A549 (cell line): ENCODE results near the gene ACSS3. TPM values are rescaled to one million over a fixed set of nuclear protein-coding genes. Genes with fewer than 3 reads are reported as not detected.

ENCODE experiments used
- ATAC-seq, 2 experiments: fragments of 200-7000 bp in 1 of 2; fragments of >200 bp in 1 of 2; cut with Nextera tagmentation in 1 of 2; cut with Tn5 transposase in 1 of 2; 3 replicates each; pipeline versions ENCODE4 v1.8.0 to v1.9.1; 2018 to 2020; ENCODE audit warnings: mild to moderate bottlenecking in 1 of 2, moderate library complexity in 1 of 2
- CTCF ChIA-PET: fragments of 300-600 bp; sonication (Branson Sonifier 250); formaldehyde crosslinking; extraction: SDS; loops from one replicate; lab custom pipeline; 2021; ENCODE audit warnings: antibody characterized with exemption, inconsistent platforms; lab: Yijun Ruan, JAX
- POLR2A ChIA-PET: fragments of 350-600 bp; formaldehyde crosslinking; extraction: SDS; loops from one replicate; lab custom pipeline; 2021; ENCODE audit warnings: antibody characterized with exemption, inconsistent platforms; lab: Yijun Ruan, JAX
- DNase-seq, 2 experiments: peaks; one replicate each; pipeline versions ENCODE4 v3.0.0 to v3.0.0-alpha.2; 2011 to 2016; ENCODE audit warnings: low read depth in 1 of 2, low spot score in 1 of 2
- FAIRE-seq: peaks from 2 replicates; lab custom pipeline; 2011; peaks lifted over from hg19 to GRCh38; lab: Jason Lieb, UNC
- H3K27ac ChIP-seq, 2 experiments: fragments of >200 bp; sonication (Bioruptor Twin); formaldehyde crosslinking; 3 replicates each; pipeline ENCODE4 v1.5.1; 2016 to 2017
- H3K4me1 ChIP-seq: fragments of >200 bp; sonication (Bioruptor Twin); formaldehyde crosslinking; 3 replicates; pipeline ENCODE4 v1.6.1; 2016
- H3K4me2 ChIP-seq: fragments of >200 bp; sonication (Bioruptor Twin); formaldehyde crosslinking; 3 replicates; pipeline ENCODE4 v1.6.1; 2016
- H3K4me3 ChIP-seq: fragments of >200 bp; sonication (Bioruptor Twin); formaldehyde crosslinking; 3 replicates; pipeline ENCODE4 v1.5.1; 2016
- H3K9me3 ChIP-seq: fragments of >200 bp; sonication (Bioruptor Twin); formaldehyde crosslinking; 3 replicates; pipeline ENCODE4 v1.6.1; 2016
- BHLHE40 ChIP-seq: IDR thresholded peaks from 2 replicates; pipeline ENCODE4 v1.6.1; 2012; ENCODE audit warnings: low read depth, low read length, inconsistent platforms
- CHD2 ChIP-seq: fragments of 150-350 bp; IDR thresholded peaks from 2 replicates; pipeline ENCODE4 v1.6.1; 2014; ENCODE audit warnings: low read length; ENCODE audit not compliant: partially characterized antibody
- GATA3 ChIP-seq: IDR thresholded peaks from 2 replicates; pipeline ENCODE4 v1.6.1; 2012; ENCODE audit warnings: borderline replicate concordance
- HDAC2 ChIP-seq: fragments of 200-600 bp; sonication (generic); IDR thresholded peaks from 2 replicates; pipeline ENCODE4 v1.6.1; 2016
- HEYL ChIP-seq: fragments of 250-450 bp; sonication (Bioruptor Pico); IDR thresholded peaks from 2 replicates; pipeline ENCODE4 v1.8.0; 2021; ENCODE audit warnings: mild to moderate bottlenecking, moderate library complexity
- HOXA7 ChIP-seq: fragments of 250-450 bp; sonication (Bioruptor Pico); IDR thresholded peaks from 2 replicates; pipeline ENCODE4 v1.5.0; 2020; ENCODE audit warnings: mild to moderate bottlenecking, moderate library complexity
- JUNB ChIP-seq: fragments of >200 bp; sonication (Bioruptor Twin); formaldehyde crosslinking; IDR thresholded peaks from 2 replicates; pipeline ENCODE4 v1.6.1; 2016
- MYC ChIP-seq: IDR thresholded peaks from 2 replicates; pipeline ENCODE4 v1.6.1; 2012; ENCODE audit warnings: mild to moderate bottlenecking, inconsistent platforms, low read length, improper control_type of control experiment, borderline replicate concordance
- NR3C1 ChIP-seq: fragments of >200 bp; sonication (Bioruptor Twin); formaldehyde crosslinking; IDR thresholded peaks from 3 replicates; pipeline ENCODE4 v1.6.1; 2017
- PHF8 ChIP-seq: fragments of 200-600 bp; sonication (generic); IDR thresholded peaks from 2 replicates; pipeline ENCODE4 v1.6.1; 2016; ENCODE audit warnings: low read depth, mild to moderate bottlenecking, antibody characterized with exemption, moderate library complexity, borderline replicate concordance
- POLR2A ChIP-seq: IDR thresholded peaks from 2 replicates; pipeline ENCODE4 v1.6.1; 2012; ENCODE audit warnings: mild to moderate bottlenecking, low read length
- RFX5 ChIP-seq: fragments of 450-650 bp; IDR thresholded peaks from 2 replicates; pipeline ENCODE4 v1.7.1; 2014; ENCODE audit warnings: antibody characterized with exemption, mild to moderate bottlenecking, moderate library complexity
- ZC3H11A ChIP-seq: fragments of 450-650 bp; IDR thresholded peaks from 2 replicates; pipeline ENCODE4 v1.6.1; 2014; ENCODE audit warnings: antibody characterized with exemption, mild to moderate bottlenecking
- ZFP36 ChIP-seq: fragments of 450-650 bp; IDR thresholded peaks from 2 replicates; pipeline ENCODE4 v1.6.1; 2014; ENCODE audit warnings: borderline replicate concordance; ENCODE audit not compliant: partially characterized antibody
- WGBS: methylation state at CpG from one replicate; pipeline ENCODE4 v1.1.6; 2017; ENCODE audit errors: missing lambda C conversion rate; 5-methylcytosine and 5-hydroxymethylcytosine counted together
- polyA plus RNA-seq, 4 experiments: library from polyadenylated mRNA; depleted of rRNA in 3 of 4; stranded (reverse); fragments of >200 nt; fragmentation: RNase III in 1 of 4; extraction: RNeasy Plus Mini Kit Qiagen cat#74134 plus additional on column Dnase treatment in 1 of 4; gene quantifications; 2 replicates in 3 of 4; 3 replicates in 1 of 4; pipeline ENCODE4 v1.2.3, GENCODE V29; 2011 to 2017
- TF ChIP-seq, protein P1 (sequence below): fragments of >200 bp; sonication (Bioruptor Twin); formaldehyde crosslinking; IDR thresholded peaks from 2 replicates; pipeline ENCODE4 v1.6.1; 2016
- TF ChIP-seq, protein P2 (sequence below): fragments of 250-450 bp; sonication (Bioruptor Pico); IDR thresholded peaks from 2 replicates; pipeline ENCODE4 v1.5.0; 2020; ENCODE audit warnings: low read depth, mild to moderate bottlenecking, moderate library complexity
- TF ChIP-seq, protein P3 (sequence below): fragments of >200 bp; sonication (Bioruptor Twin); formaldehyde crosslinking; IDR thresholded peaks from 3 replicates; pipeline ENCODE4 v1.5.1; 2016
- TF ChIP-seq, protein P4 (sequence below): fragments of 200-600 bp; sonication (generic); IDR thresholded peaks from 2 replicates; pipeline ENCODE4 v1.6.1; 2016; ENCODE audit warnings: antibody characterized with exemption, mild to moderate bottlenecking, moderate library complexity

Gene ACSS3
- polyA plus RNA-seq, 2 of the 4 experiments (the other 2 are of a cell fraction), result 0.06 to 0.34 TPM

DNA sequence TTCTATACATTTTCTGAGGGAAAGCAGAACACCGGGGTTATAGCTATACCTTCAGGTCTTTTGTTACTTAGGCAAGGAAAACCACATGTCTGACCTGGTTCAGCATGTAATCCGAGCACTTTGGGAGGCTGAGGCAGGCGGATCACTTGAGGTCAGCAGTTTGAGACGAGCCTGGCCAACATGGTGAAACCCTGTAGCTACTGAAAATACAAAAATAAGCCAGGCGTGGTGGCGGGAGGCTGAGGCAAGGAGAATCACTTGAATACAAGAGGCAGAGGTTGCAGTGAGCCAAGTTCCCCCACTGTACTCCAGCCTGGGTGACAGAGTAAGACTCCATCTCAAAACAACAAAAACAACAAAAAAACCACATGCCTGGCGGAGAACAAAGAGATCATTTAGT lies 177.6 kb downstream of the ACSS3 start:
- POLR2A ChIA-PET, result no interaction called here
- H3K4me2 ChIP-seq, result no peak overlapping the region
- ATAC-seq, result no peak
- no peak for TF ChIP-seq GATA3
- TF ChIP-seq HOXA7 (CRISPR knock-in tag), result no peak
- TF ChIP-seq RFX5, result no peak
- TF ChIP-seq NR3C1, result no peak
- TF ChIP-seq JUNB, result no peak
- TF ChIP-seq HDAC2, result no peak
- TF ChIP-seq HEYL (CRISPR knock-in tag), result no peak
- no peak for TF ChIP-seq ZC3H11A
- TF ChIP-seq, all 56 proteins: peak for 0
- 51% methylated on average over 7 of the region's 7 CpGs for WGBS
- no peaks in the 10 kb centered on the region for H3K4me1 ChIP-seq
- H3K27ac ChIP-seq, result no peak overlapping the region
- H3K4me3 ChIP-seq, result no peak overlapping the region
- DNase-seq, result no peak
- H3K9me3 ChIP-seq, result no peaks in the 10 kb centered on the region
- CTCF ChIA-PET, result no interaction called here
- FAIRE-seq, result no peak

DNA sequence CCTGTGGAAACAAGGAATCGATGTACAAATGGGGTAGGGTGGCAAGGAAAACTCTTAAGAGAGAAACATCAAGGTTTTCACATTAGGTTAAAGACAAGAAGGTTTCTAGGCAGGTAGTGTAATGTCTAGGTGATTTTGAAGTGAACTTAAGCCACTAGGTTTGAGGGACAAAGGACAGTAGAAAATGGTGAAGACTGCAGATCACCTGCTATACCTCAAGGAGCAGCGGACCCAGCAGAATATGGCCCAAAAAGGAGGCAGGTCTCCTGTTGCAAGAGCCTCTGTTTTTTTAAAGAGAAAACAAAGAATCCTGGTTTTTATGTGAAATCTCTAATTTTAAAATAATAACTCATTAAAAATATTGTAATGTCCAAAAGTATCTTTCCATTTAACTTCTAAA lies 178.1 kb downstream of the ACSS3 start:
- no peak for FAIRE-seq
- no peak overlapping the region for H3K27ac ChIP-seq

More for the DNA sequence above, 178.1 kb downstream of the ACSS3 start:
- H3K4me2 ChIP-seq, result no peak overlapping the region
- TF ChIP-seq, protein P1, sequence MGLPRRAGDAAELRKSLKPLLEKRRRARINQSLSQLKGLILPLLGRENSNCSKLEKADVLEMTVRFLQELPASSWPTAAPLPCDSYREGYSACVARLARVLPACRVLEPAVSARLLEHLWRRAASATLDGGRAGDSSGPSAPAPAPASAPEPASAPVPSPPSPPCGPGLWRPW, result no peak
- TF ChIP-seq PHF8 (no peak), MYC (no peak), POLR2A (no peak), BHLHE40 (no peak), ZFP36 (no peak), RFX5 (no peak), HOXA7 (CRISPR knock-in tag) (no peak), GATA3 (no peak), CHD2 (no peak)
- TF ChIP-seq, protein P2, sequence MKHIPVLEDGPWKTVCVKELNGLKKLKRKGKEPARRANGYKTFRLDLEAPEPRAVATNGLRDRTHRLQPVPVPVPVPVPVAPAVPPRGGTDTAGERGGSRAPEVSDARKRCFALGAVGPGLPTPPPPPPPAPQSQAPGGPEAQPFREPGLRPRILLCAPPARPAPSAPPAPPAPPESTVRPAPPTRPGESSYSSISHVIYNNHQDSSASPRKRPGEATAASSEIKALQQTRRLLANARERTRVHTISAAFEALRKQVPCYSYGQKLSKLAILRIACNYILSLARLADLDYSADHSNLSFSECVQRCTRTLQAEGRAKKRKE (CRISPR knock-in tag), result no peak
- TF ChIP-seq, protein P3, sequence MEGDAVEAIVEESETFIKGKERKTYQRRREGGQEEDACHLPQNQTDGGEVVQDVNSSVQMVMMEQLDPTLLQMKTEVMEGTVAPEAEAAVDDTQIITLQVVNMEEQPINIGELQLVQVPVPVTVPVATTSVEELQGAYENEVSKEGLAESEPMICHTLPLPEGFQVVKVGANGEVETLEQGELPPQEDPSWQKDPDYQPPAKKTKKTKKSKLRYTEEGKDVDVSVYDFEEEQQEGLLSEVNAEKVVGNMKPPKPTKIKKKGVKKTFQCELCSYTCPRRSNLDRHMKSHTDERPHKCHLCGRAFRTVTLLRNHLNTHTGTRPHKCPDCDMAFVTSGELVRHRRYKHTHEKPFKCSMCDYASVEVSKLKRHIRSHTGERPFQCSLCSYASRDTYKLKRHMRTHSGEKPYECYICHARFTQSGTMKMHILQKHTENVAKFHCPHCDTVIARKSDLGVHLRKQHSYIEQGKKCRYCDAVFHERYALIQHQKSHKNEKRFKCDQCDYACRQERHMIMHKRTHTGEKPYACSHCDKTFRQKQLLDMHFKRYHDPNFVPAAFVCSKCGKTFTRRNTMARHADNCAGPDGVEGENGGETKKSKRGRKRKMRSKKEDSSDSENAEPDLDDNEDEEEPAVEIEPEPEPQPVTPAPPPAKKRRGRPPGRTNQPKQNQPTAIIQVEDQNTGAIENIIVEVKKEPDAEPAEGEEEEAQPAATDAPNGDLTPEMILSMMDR, result no peak
- TF ChIP-seq, protein P4, sequence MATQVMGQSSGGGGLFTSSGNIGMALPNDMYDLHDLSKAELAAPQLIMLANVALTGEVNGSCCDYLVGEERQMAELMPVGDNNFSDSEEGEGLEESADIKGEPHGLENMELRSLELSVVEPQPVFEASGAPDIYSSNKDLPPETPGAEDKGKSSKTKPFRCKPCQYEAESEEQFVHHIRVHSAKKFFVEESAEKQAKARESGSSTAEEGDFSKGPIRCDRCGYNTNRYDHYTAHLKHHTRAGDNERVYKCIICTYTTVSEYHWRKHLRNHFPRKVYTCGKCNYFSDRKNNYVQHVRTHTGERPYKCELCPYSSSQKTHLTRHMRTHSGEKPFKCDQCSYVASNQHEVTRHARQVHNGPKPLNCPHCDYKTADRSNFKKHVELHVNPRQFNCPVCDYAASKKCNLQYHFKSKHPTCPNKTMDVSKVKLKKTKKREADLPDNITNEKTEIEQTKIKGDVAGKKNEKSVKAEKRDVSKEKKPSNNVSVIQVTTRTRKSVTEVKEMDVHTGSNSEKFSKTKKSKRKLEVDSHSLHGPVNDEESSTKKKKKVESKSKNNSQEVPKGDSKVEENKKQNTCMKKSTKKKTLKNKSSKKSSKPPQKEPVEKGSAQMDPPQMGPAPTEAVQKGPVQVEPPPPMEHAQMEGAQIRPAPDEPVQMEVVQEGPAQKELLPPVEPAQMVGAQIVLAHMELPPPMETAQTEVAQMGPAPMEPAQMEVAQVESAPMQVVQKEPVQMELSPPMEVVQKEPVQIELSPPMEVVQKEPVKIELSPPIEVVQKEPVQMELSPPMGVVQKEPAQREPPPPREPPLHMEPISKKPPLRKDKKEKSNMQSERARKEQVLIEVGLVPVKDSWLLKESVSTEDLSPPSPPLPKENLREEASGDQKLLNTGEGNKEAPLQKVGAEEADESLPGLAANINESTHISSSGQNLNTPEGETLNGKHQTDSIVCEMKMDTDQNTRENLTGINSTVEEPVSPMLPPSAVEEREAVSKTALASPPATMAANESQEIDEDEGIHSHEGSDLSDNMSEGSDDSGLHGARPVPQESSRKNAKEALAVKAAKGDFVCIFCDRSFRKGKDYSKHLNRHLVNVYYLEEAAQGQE, result no peak
- H3K4me1 ChIP-seq, result no peaks in the 10 kb centered on the region
- DNase-seq (no peak), ATAC-seq (no peak)
- H3K9me3 ChIP-seq, result no peaks in the 10 kb centered on the region
- WGBS, result 33% methylated on average over 2 of the region's 2 CpGs
- ChIA-PET POLR2A (no interaction called here), CTCF (no interaction called here)
- no peak overlapping the region for H3K4me3 ChIP-seq
